HG03378 (cell line): ENCODE data around the gene PTPRZ1.

Source experiments
- ATAC-seq: cut with Tn5 transposase; IDR thresholded peaks from one replicate; pipeline ENCODE4 v1.9.1; 2021; ENCODE audit warnings: mild to moderate bottlenecking, moderate library complexity; ENCODE audit not compliant: unreplicated experiment

Gene PTPRZ1

DNA sequence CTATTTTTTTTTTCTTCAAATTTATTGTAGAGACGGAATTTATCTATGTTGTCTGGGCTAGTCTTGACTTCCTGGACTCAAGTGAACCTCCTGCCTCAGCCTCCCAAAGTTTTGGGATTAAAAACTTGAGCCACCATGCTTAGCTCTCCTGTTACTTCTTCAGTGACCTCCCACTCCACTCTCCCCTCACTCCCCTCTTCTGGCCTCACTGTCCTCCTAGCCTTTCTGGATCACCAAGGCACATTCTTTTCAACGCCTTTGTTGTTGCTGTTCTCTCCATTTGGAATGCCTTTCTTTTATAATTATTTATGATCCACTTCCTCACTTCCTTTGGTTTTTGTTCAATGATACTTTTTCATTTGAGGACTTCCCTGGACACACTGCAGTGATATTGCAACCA is 17.9 kb downstream of the PTPRZ1 start:
- ATAC-seq: no peak

DNA sequence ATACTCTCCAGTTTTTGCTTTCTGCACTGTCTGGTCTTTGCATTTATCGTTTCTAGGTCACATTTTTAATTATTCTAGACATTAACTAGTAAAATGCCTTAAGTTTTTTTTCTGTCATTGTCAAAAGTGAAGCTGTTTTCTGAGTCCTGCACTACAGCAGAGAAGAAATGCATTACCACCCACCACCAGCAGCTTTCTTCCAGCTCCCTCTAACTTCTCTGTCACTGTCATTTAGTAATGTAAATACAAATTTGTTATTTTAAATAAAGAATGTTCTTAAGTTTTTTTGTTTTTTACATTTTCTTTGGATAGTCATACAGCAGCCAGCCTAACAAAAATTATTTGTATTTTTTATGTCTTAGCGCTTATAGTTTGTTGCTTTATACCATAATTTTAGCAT is 18.8 kb downstream of the PTPRZ1 start:
- no peak for ATAC-seq

DNA sequence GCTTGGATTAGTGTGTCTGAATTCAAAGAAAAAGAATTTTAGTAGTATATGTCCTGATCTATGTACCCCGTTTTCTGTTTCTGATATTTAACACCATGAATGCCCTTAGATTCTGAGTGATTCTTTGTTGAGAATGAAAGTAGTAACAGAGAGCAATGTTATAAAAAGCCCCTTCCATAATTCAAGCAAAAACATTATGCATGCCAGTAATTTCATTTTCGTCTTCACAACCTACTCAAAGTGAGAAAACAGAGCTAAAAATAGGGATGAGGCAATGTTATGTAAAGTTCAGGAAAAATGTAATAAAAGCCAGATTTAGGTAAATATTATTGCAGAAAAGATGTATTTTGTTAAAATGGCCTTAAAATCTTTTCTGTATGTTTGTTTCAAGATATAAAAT is 28.1 kb downstream of the PTPRZ1 start:
- peak; percentile 83 for ATAC-seq

DNA sequence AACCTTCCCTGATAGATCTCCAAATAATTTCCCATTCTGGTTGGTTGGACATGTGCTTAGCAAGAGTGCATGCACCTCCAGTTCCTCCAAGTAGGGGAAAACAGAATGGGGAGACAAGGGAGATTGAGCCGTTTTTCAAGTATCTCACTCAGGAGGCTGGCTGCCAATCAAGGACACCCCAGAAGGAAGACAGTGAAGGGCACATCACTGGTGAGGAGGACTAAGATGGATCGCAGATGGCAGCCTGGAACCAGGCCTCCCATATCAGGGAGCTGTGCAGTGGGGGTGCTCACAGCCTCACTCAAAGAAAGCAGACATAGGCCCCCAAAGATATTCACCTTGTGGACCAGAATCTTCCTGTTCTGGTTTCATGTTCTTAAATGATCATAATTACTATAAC is 31.2 kb downstream of the PTPRZ1 start:
- ATAC-seq: no peak

DNA sequence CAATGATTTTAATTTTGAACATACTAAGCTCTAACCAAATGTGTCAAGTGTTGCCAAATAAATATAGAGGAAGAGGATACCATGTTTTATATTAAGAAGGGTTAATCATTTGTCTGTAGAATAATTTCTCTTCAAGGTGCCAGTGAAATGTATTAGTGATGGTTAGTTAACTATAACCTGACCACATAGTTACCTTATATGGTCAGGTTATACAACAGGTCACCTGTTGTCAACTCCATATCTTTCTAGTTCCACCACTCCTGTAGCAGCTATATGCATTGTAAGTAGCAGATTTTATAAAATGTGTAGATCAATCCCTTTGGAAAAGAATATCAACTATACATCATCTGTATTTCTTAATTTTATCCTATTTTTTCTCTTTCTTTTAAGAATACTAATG is 35.1 kb downstream of the PTPRZ1 start:
- ATAC-seq: no peak

DNA sequence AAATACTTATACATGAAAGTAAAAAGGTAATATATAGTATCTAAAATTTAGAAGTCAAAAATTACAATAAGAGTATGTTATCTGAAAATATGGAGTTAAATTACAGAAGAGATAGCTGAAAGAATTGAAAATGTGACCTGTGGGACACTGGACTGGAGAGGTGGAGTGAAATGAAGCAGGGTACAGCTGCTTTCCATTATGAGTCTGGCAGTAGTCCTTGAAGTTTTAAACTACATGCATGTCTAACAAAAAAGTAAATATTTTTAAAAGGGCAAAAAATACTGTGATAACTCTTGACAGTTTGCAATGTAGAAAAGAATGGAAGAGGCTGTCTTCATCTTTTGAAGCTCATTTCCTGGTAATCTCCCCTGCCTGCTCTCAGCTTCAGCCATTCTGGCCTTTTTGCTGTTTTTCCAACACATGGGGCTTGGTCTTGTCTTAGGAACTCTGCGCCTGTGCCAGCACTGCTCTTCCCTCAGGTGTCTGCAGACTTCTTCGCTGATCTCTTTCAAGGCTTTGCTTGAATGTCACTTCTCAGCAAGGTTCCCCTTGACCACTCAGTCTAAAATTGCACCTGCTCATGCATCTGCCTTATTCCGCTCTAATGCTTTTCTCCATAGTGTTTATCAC is 36.9 kb downstream of the PTPRZ1 start:
- ATAC-seq: no peak

DNA sequence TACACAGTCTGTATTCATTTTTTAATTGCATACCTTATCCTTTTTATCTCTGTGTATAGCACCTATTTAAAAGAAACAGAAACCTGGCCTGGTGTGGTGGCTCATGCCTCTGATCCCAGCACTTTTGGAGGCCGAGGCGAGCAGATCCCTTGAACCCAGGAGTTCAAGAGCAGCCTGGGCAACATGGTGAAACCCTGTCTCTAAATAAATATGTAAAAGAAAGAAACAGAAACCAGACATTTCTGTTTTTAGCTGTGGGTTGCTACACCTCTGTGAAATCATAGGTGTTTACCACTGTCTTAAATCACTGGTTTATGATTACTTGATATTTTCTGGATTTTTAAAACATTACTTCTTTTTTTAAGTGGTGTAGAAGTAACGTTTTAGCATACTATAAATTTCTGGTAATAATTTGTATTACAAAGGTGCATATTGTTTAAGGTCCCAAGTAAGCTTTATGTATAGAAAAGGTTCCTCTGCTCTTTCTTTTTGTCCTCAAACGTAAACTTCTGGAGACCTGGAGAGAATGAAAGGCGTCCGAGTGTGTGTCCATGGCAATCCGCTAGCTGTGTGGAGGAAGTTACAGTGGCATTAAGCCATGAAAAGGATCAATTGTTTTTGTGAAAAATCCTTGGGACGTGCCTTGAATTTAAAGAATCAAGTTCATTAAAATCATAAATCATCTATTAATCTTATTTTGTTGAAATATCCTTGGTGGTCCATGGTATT is 41.1 kb downstream of the PTPRZ1 start:
- no peak for ATAC-seq

DNA sequence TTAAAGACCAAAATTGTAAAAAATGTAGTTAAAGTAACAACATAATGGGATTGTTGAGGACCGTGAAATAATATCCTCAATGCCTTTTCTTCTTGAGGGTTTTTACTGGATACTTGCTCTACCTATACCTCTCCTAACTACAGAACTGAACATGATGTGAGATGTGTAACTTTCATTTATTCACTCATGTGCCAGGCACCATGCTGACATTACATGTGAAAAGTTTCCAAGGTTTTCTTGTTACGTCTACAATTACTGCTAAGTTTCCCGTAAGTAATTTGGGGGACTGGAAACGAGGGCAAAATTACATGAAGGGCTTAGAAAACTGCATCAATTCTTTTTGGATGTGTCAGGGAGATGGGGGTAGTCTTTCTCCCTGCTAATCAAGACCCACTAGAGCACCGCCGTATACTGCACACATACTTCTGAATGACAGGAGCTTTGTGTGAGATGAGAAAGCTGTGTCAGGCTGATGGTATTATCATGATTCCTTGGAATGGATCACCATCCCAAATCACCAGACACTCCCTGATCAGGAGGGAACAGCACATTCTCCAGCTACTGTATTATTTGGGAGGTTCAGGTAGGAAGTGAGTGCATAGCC is 41.8 kb downstream of the PTPRZ1 start:
- no peak for ATAC-seq

DNA sequence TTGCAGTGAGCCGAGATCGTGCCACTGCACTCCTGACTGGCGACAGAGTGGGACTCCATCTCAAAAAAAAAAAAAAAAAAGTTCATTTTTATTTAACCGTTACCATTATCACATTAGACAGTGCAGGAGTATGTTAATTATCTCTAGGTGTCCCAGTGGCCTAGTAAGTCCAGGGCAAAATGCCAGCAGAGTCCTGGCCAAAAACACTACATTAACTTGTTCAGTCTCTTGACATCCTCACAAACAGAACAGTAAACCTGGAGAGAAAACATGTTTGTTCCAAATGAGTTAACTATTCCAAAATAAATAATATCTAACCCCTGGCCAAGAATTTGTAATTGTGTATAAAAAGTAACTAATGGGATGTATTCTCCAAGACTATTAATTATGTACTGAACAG is 43.2 kb downstream of the PTPRZ1 start:
- ATAC-seq: no peak

DNA sequence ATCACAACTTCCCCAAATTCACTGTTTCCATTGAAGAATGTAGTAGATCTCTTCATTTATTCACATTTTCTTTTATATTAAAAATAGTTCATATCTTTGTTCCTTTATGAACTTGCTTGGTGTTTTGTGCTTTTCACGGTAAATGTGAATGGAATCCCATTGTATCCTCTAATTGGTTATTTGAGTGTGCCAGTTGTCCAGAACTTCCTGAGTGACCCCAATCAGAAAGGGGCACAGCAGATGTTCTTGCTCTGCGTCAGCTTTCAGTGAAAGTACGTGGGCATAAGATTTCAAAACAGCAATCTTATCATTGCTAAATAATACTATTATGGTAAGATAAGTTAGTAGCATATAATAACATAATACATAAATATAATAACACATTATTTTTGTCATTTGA is 47.0 kb downstream of the PTPRZ1 start:
- no peak for ATAC-seq

DNA sequence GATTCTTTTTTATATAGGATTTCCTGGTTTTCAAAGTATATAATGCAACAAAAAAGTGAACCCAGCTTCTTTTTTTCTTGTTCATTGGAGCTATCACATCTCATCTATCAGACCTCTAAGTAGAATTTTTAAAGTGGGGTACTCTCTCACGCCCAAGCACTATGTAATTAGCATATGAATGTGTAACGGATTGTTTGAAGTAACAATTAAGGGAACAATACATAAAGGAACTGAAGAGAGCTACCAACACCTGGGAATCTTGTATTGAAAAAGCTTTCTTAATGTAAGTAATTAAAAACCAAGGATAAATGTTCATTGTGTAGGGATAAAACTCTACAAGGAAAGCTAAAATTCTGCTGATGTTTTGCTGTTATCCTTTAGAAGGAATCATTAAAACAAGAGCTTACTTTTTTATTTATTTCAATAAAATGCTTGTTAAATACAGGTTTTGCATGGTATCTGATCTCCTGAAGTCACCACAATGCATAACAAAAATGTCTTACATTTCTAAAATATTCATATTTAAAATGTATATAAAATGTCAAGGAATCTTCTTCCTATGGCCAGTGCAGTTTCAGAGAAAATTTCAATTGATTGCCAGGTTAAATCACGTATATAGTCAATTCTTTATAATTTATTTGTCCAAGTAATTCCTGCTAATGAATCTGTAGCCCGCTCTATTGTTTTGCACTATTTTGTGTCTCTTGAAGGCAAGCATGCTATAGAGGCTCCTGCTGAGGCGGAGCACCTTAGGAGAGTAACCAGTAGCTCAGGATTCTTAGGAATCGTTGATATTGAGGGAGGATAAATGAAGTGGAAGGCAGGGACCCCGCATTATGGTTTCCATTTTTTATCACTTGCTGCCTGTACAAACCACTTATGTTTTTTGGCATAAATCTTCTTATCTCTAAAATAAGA is 51.6 kb downstream of the PTPRZ1 start:
- no peak for ATAC-seq

DNA sequence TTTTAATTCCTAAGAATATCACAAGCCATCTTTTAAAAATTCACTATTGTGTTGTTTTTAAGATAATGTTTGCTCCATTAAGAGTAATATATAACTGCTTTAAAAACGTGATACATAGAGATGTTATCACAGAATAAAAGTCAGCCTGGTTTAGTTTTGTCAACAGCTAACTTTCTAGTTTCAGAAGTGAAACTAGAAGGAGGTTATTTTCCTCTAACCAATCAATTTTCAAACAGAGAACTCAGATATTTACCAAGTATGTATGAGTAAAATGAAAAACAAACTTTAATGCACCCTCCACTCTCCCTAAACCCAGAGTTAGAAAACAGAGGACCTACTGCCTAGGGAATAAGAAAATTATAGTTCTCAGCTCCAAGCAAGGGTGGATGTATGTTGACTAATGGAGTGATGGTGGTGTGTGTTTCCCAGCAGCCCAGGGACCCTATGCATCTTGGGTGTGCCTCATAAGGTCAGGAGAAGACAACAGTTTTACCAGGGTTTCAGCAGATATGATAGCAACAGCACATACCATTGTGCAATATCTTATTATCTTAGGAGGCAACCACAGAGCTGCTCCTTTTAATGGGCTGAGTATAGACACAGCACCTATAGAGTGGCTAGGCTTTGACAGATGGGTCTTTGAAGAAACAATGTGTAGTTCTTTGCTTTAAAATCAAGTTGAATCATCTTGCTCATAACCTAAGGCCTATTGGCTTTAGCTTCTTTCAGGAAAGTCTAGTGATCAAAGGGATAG is 58.4 kb downstream of the PTPRZ1 start:
- ATAC-seq: no peak

DNA sequence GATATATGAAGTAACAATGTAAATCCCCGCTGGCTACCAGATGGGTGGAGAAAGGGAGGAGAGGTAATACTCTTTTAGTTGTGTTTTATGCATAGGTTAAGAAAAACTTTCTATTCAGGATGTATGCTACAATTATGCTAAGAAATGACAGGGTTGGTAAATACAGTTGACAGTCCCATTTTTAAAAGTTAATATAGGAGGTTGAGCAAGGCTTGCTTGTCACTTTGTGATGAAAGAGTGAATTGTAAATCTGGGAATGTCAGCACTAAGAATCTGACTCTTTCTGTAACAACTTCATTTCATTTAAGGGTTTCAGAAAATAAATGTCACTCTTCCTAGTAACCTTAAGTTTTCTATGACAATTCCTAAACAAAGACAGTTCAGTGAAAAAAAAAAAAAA is 59.8 kb downstream of the PTPRZ1 start:
- no peak for ATAC-seq

DNA sequence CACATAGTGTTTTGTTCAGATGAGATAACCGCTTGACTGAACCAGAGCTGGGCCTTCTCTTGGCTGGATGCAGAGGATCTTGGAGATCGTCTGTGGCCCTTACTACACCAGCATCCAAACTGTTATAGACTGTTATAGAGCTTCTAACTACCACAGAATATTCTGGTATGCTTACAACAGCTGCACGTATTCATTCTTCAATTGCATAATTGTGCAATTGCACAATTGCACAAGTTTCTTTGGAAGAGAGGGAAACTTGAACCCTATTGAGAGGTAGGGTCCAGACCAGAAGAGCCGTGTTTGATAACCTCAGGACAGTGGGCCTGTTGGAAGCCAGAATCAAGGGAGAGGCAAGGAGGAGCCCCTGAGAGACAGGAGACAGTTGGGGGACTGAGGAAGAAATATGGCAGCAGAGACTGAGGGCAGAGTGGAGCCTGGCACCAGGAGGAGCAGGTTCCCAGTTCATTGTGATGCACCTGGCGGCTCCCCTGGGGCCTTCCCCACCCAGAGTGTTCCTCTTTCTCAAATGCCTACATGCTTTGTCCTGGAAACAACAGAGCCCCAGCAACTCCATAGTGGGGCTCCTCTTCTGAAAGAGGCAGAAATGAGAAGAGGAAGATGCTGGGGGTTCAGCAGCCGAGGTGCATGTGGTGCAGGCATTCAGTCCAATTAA is 64.1 kb downstream of the PTPRZ1 start:
- no peak for ATAC-seq

DNA sequence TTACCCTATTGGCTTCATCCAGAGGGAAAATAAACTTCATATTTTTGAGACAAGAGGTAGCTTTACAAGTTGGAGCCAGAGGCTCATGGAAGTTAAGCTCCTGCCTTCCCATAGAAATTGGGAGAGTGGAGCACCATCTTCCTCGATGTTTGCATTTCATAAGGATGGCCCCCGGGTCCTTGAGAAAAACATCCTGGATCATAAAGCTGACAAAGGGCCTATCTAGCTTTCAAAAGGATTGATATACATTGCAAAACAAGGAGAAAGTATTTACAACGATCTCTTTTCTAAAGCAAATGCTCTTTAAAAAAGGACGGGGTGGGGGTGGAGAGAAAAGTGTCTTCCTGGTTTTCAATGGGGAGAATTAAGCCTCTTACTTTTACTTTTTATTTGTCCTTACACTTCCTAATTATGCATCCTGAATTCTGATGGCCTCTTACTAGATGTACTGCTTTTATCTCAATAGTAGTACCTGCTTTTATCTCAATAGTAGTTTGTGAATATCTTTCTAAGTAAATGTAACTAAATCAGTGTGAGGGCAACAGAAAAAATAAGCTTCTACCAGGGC is 65.6 kb downstream of the PTPRZ1 start:
- no peak for ATAC-seq

DNA sequence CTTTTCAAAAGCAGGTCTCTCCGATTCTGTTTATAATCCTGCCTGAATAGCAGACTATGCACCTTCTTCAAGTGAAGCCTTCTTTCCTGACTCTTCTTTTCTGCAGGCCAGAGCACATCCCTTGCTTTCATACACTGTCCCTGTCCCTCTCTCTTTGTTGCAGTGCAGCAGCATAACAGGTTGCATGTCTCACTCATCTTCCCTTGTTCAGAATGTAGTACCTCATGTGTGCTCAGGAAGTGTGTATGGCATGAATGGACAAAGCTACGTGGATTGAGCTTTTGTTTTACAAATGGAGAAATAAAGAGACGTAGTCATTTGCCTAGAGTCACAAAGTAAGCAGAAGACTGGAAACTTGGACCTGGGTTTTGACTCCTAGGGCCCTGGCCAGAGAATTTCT is 68.0 kb downstream of the PTPRZ1 start:
- ATAC-seq: no peak

DNA sequence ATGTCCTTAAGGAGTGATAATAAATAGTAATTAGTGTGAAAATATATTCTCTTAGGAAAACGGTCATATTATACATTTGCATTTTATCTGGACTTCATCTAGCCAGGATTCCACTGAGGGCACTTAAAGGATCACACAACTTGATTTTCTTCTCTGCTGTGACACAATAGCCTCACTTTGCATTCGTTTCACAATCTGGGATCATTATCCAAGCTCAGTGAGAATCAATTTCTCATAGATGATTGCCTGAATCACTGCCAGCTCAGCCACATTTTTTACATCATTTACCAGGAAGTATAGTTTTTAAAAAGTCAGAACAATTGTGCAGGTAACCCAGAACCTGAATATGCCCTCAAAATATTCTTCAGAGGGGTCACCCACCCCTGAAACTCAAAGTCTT is 68.9 kb downstream of the PTPRZ1 start:
- no peak for ATAC-seq

DNA sequence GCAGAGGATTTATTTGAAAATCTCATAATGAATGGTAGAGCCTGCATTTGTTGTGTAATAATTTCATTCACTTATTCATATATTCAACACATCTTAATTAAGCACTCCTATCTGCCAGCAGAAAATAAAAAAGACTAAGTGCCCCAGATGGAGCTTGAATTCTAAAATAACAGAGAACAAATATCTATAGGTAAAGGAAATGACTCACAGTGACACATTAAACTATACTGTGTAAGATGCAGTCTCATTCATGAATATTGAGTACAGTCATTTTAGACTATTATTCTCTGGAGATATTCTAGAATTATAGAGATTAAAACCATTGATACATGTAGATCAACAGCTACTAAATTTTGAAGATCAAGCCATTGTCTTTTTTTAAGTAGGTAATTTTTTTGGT is 72.1 kb downstream of the PTPRZ1 start:
- no peak for ATAC-seq

DNA sequence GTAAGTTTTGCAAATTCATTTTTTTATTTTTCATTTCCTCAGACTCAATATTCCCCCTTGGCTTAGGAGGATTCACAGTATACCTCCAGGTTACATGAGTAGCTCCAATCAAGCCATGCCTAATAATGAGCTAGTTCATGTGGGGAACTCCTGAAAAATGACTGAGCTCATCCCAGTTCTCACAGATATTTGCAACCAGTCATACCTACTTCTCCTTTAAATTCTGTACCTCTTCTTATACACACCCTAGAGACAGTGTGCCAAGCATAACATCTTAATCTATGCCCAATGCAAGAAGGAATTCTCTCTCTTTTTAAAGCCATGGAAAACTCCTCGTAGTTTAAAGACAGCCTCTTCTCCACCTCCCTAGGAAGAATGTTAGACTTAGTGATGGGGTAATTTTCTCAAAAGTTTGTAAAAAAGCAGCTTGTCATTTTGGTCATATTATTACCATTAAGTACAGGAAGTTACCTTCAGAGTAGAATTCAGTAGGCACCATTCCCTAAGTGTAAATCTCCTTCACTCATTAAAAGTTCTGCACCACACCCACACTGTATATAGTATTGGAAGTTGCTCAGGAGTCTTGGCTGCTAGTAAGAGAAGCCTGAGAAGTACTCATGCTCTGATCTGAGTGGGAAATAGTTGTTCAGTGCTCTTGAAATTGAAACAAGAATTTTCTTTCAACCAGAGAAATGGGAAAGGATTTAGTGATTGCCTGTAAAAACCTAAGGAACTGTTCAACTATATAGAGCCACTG is 72.7 kb downstream of the PTPRZ1 start:
- ATAC-seq: no peak
